CD4-positive, CD25-positive, alpha-beta regulatory T cell (primary cell): Measurements from ENCODE around the gene IL16. TPM values are rescaled to one million over a fixed set of nuclear protein-coding genes. Genes with fewer than 3 reads are reported as not detected.
"Not testable (repeated sequence)": the region's sequence is repeated elsewhere in the genome, so short reads cannot be mapped to it uniquely, and the experiment has no call there.

ENCODE experiments used
- ATAC-seq, 2 donors: fragments of 150-1000 bp; cut with Tn5 transposase; one replicate each; pipeline ENCODE4 v1.10.0; 2021; ENCODE audit warnings: low read depth in 2 of 2, moderate number of reproducible peaks in 2 of 2, moderate library complexity in 1 of 2
- DNase-seq, 3 donors: peaks; one replicate each; pipeline versions ENCODE4 v3.0.0 to v3.0.0-alpha.2; 2012 to 2022; ENCODE audit warnings: mixed read lengths in 1 of 3
- H3K27ac ChIP-seq: one replicate; pipeline ENCODE4 v1.7.0; 2013; ENCODE audit warnings: mild to moderate bottlenecking, low read length; ENCODE audit not compliant: insufficient read depth, poor library complexity, severe bottlenecking
- H3K27me3 ChIP-seq: one replicate; pipeline ENCODE4 v1.7.0; 2013; ENCODE audit warnings: low read length; ENCODE audit not compliant: control insufficient read depth, insufficient read depth
- H3K36me3 ChIP-seq: one replicate; pipeline ENCODE4 v1.7.0; 2013; ENCODE audit warnings: mild to moderate bottlenecking, low read length, moderate library complexity; ENCODE audit not compliant: control insufficient read depth, insufficient read depth
- H3K4me1 ChIP-seq: 2 replicates; pipeline ENCODE4 v1.7.0; 2013; ENCODE audit warnings: mild to moderate bottlenecking, low read length; ENCODE audit not compliant: insufficient read depth, control insufficient read depth, poor library complexity, severe bottlenecking
- H3K4me3 ChIP-seq: one replicate; pipeline ENCODE4 v1.7.0; 2013; ENCODE audit warnings: low read depth, mild to moderate bottlenecking, low read length, moderate library complexity
- H3K9me3 ChIP-seq, 2 experiments: 1 replicate in 1 of 2; 2 replicates in 1 of 2; pipeline ENCODE4 v1.7.0; 2013; ENCODE audit warnings: low read length in 2 of 2, mild to moderate bottlenecking in 1 of 2, moderate library complexity in 1 of 2; ENCODE audit not compliant: control insufficient read depth in 2 of 2
- H3K27ac Mint-ChIP-seq, 3 donors: one replicate each; pipeline ENCODE4 v1.8.0; 2020 to 2022; ENCODE audit warnings: mild to moderate bottlenecking in 3 of 3, mixed read lengths in 3 of 3, moderate library complexity in 2 of 3
- H3K27me3 Mint-ChIP-seq: one replicate; pipeline ENCODE4 v1.8.0; 2022; ENCODE audit warnings: mild to moderate bottlenecking, mixed read lengths
- H3K36me3 Mint-ChIP-seq: one replicate; pipeline ENCODE4 v1.8.0; 2020; ENCODE audit warnings: mixed read lengths
- H3K4me1 Mint-ChIP-seq, 4 donors: one replicate each; pipeline ENCODE4 v1.8.0; 2020 to 2022; ENCODE audit warnings: mixed read lengths in 4 of 4, mild to moderate bottlenecking in 1 of 4
- H3K4me3 Mint-ChIP-seq, 4 donors: one replicate each; pipeline ENCODE4 v1.8.0; 2020 to 2022; ENCODE audit warnings: mild to moderate bottlenecking in 4 of 4, mixed read lengths in 4 of 4, moderate library complexity in 3 of 4
- H3K9me3 Mint-ChIP-seq, 7 donors: one replicate each; pipeline ENCODE4 v1.8.0; 2020 to 2022; ENCODE audit warnings: mixed read lengths in 7 of 7, mild to moderate bottlenecking in 3 of 7, moderate library complexity in 2 of 7
- polyA plus RNA-seq, 4 donors: library from polyadenylated mRNA; unstranded; fragments of 300-500 nt; fragmentation: Illumina TruSeq; gene quantifications; one replicate each; pipeline ENCODE4 v1.2.3, GENCODE V29; 2021
- total RNA-seq: library from RNA; stranded (reverse); gene quantifications from one replicate; pipeline ENCODE4 v1.2.3, GENCODE V29; 2022

Gene IL16
- total and polyA plus RNA-seq, 5 donors from 2014 or later, result 141 to 317 (median 264) TPM

DNA sequence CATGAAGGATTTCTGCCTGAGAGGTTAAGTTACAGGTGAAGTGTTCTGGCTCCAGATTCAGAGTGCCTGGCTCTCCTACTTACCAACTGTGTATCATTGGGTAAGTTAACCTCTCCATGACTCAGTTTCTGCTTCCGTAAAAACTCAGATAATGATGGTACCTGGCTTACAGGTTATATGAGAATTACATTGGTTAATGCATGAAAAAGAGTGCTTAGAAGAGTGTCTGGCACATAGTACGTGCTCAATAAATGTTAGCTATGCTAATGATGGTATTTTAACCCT is 38.8 kb upstream of the IL16 start:
- Histone ChIP-seq H3K4me1 (peaks cover 5% of the 10 kb centered on the region), H3K27me3 (no peaks in the 10 kb centered on the region), H3K27ac (no peak overlapping the region), H3K36me3 (no peaks in the 10 kb centered on the region), H3K9me3 (no peaks in the 10 kb centered on the region), H3K4me3 (no peak overlapping the region)
- DNase-seq (no peak), ATAC-seq (no peak)
- H3K27ac Mint-ChIP-seq, result no peak overlapping the region
- H3K4me3 Mint-ChIP-seq, result no peak overlapping the region
- peaks cover 0 to 16% (median 6%) of the 10 kb centered on the region in 4 donors for H3K4me1 Mint-ChIP-seq
- no peaks in the 10 kb centered on the region for H3K36me3 Mint-ChIP-seq
- H3K9me3 Mint-ChIP-seq, result peaks cover 0 to 2% (median 0%) of the 10 kb centered on the region in 7 donors
- H3K27me3 Mint-ChIP-seq, result peaks cover 6% of the 10 kb centered on the region

DNA sequence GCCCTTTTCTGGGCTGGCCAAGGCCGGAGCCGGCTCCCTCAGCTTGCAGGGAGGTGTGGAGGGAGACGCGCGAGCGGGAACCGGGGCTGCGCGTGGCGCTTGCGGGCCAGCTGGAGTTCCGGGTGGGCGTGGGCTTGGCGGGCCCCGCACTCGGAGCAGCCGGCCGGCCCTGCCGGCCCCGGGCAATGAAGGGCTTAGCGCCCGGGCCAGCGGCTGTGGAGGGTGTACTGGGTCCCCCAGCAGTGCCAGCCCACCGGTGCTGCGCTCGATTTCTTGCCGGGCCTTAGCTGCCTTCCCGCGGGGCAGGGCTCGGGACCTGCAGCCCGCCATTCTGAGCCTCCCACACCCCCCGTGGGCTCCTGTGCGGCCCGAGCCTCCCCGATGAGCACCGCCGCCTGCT is 38.1 kb upstream of the IL16 start:
- peaks cover 0 to 16% (median 6%) of the 10 kb centered on the region in 4 donors for H3K4me1 Mint-ChIP-seq
- H3K4me3 Mint-ChIP-seq, DNase-seq: not testable (repeated sequence)

DNA sequence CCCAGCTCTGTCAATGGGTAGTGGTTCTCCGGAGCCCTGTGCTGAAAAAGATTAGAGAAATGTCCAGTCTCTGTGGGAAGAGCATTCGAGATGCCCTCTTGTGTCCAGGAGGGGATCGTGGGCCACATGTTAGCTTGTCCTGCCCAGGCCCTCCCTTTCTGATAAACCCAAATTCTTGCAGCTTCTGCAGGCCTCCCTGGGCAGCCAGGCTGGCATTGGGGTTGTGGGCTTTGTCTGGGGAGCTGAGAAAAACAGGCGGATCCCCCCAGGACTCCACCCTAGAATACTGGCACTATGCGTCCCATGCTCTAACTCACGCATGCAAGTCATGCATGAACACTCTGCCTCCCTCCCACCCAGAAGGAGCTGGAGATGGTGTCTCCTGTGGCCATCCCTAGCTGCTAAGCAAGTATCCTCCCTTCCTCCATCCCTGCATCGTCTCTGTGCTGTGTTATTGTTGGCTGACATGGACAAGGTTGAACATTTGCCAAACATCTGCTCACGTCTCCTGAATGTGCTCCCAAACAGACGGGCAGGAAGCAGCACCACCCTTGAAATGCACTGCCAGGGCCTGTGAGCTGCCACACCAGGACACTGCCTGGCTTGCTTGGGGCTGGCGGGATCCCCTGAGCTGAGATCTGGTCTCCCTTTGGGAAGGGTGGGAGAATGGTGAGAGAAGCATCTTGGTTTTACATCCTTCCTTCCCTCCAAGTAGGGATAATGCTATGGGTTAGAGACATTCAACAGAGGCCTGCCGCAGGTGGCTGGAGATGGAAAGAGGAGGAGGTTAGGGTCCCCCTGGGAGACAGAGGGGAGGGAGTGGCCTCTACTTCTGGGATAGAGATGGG is 36.1 kb upstream of the IL16 start:
- H3K4me3 Mint-ChIP-seq, result no peak overlapping the region
- H3K4me1 Mint-ChIP-seq, result peaks cover 0 to 16% (median 5%) of the 10 kb centered on the region in 4 donors
- peaks cover 6% of the 10 kb centered on the region for H3K27me3 Mint-ChIP-seq
- no peak for DNase-seq
- H3K9me3 Mint-ChIP-seq, result peaks cover 0 to 2% (median 0%) of the 10 kb centered on the region in 7 donors
- H3K36me3 ChIP-seq, result no peaks in the 10 kb centered on the region
- H3K4me1 ChIP-seq, result peaks cover 5% of the 10 kb centered on the region
- no peak overlapping the region for H3K27ac ChIP-seq
- H3K27me3 ChIP-seq, result no peaks in the 10 kb centered on the region
- no peaks in the 10 kb centered on the region for H3K36me3 Mint-ChIP-seq
- ATAC-seq, result no peak
- H3K4me3 ChIP-seq, result no peak overlapping the region
- H3K9me3 ChIP-seq, result no peaks in the 10 kb centered on the region
- H3K27ac Mint-ChIP-seq, result peak overlapping the region in 1 of 3 donors; percentile 54

More for the DNA sequence above, 38.1 kb upstream of the IL16 start:
- not testable (repeated sequence) for ATAC-seq, H3K27ac Mint-ChIP-seq, H3K36me3 ChIP-seq, H3K4me3 ChIP-seq, H3K4me1 ChIP-seq, H3K27me3 Mint-ChIP-seq, H3K27me3 ChIP-seq, H3K27ac ChIP-seq, H3K9me3 Mint-ChIP-seq, H3K36me3 Mint-ChIP-seq, H3K9me3 ChIP-seq

DNA sequence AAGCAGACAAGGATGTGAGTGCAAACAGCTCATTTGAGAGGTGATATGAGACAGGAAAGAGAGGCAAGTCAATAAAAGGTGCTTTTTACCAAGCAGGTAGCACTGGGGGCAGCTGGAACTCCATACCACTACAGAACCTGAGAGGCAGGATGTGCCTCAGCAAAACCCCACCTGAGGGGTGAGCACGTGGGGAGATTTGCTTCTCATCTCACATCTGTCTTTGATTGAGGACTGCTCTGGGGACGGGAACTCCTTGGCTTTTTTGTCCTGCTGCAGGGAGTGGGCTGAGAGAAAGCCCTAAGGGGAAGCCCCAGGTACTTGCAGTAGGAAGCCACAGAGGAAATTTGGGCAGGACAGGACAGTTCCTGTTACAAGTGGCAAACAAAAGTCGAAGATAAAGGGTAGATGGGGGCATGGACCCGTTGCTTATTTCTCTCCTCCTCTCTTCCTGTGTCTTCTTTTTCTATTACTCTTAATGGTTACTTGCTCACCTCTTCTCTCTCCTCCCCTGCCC is 35.5 kb upstream of the IL16 start:
- DNase-seq (peak in 1 of 3 donors; percentile 66), ATAC-seq (no peak)
- Mint-ChIP-seq H3K27ac (peak overlapping the region in 1 of 3 donors; percentile 24), H3K36me3 (no peaks in the 10 kb centered on the region), H3K27me3 (peaks cover 6% of the 10 kb centered on the region), H3K9me3 (peaks cover 0 to 2% (median 0%) of the 10 kb centered on the region in 7 donors), H3K4me1 (peaks cover 0 to 16% (median 4%) of the 10 kb centered on the region in 4 donors), H3K4me3 (peak overlapping the region in 1 of 4 donors; percentile 53)
- Histone ChIP-seq H3K4me3 (no peak overlapping the region), H3K27me3 (no peaks in the 10 kb centered on the region), H3K27ac (no peak overlapping the region), H3K4me1 (peaks cover 5% of the 10 kb centered on the region), H3K9me3 (no peaks in the 10 kb centered on the region), H3K36me3 (no peaks in the 10 kb centered on the region)

DNA sequence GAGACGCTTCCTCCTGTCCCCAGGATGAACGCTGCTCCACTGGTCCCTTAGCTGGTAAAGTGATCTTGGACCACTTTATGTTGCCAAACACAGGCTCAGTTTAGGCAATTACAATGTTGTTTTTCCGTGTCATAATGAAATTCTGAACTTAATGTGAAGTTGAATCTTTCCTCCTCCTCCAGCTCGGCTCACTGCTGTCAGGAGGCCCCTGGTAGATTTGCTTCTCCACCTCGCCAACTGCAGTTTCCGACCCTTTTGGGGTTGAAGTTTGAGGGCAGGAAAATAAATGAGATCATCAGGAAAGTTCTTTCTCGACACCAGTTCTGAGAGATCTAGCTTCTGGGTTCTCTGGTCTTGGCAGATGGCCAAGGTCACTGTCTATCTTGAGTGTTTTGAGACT is 34.8 kb upstream of the IL16 start:
- no peak overlapping the region for H3K4me3 ChIP-seq
- no peaks in the 10 kb centered on the region for H3K36me3 Mint-ChIP-seq
- peaks cover 6% of the 10 kb centered on the region for H3K27me3 Mint-ChIP-seq
- peaks cover 0 to 16% (median 4%) of the 10 kb centered on the region in 4 donors for H3K4me1 Mint-ChIP-seq
- peaks cover 0 to 2% (median 0%) of the 10 kb centered on the region in 7 donors for H3K9me3 Mint-ChIP-seq
- no peak overlapping the region for H3K4me3 Mint-ChIP-seq
- H3K36me3 ChIP-seq, result no peaks in the 10 kb centered on the region
- H3K27me3 ChIP-seq, result no peaks in the 10 kb centered on the region
- DNase-seq, result no peak
- H3K9me3 ChIP-seq, result no peaks in the 10 kb centered on the region
- no peak overlapping the region for H3K27ac ChIP-seq
- no peak overlapping the region for H3K27ac Mint-ChIP-seq
- peaks cover 5% of the 10 kb centered on the region for H3K4me1 ChIP-seq
- ATAC-seq, result no peak

DNA sequence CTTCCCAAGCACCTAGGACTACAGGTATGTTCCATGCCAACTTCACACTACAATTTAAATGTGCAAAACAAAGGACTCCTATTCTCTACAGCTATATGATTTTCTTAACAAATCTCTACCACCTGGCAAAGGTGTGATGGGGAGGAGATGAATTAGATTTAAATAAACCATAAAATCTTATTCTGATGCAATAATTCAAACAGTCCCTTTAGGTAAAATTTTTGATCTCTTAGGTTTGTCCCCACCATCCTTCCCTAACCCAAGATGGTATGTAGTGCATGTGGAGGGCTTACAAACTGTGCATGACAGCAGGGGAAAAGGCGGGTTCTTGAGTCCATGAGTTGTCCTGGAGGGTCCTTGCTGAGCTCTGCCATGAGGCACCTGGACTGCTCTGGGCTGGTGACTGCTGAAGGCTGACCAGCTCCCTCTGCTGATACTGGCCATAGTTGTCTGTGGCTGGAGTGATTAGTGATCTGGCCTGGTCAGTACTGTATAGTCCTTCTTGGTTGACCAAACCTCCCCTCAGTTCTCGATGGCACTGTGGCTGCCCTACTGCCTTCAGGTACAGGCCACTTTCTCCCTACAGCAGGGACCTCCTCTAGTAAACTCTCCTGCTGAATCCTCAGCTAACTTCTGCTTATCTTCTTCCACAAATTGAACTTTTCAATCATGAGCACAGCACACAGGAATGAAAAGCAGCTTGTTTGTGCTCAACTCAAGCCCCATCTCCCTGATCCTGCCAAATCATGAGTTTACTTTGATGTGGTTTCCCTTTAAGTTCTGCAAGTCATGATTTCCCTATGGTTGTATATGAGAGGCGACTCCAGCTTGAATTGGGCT is 32.5 kb upstream of the IL16 start:
- no peak overlapping the region for H3K4me3 Mint-ChIP-seq
- H3K4me1 Mint-ChIP-seq, result peaks cover 0 to 24% (median 8%) of the 10 kb centered on the region in 4 donors
- Histone ChIP-seq H3K4me3 (no peak overlapping the region), H3K27ac (no peak overlapping the region), H3K4me1 (peaks cover 5% of the 10 kb centered on the region), H3K36me3 (no peaks in the 10 kb centered on the region), H3K27me3 (no peaks in the 10 kb centered on the region), H3K9me3 (no peaks in the 10 kb centered on the region)
- no peak overlapping the region for H3K27ac Mint-ChIP-seq
- no peak for ATAC-seq
- H3K9me3 Mint-ChIP-seq, result peaks cover 0 to 2% (median 0%) of the 10 kb centered on the region in 7 donors
- H3K36me3 Mint-ChIP-seq, result no peaks in the 10 kb centered on the region
- DNase-seq, result peak in 1 of 3 donors; percentile 56
- peaks cover 6% of the 10 kb centered on the region for H3K27me3 Mint-ChIP-seq

DNA sequence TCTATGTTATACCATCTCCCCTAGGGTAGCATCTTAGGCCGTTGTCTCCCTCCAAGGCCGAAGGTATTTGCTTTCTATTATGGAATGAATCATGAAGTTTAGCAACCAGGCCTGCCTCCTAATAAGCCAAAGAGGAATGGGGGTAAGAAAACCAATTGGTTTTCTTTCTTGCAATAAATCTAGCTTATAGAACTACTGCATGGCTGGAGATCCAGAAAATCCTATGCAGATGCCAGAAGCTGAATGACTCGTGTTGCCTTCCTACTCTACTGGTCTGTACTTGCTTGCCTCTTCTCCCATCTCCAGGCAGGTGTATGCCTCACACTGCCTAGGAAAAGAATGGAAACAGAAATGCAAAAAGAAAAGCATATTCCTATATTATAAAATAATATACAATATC is 31.1 kb upstream of the IL16 start:
- H3K27me3 Mint-ChIP-seq, result peaks cover 6% of the 10 kb centered on the region
- Histone ChIP-seq H3K27me3 (no peaks in the 10 kb centered on the region), H3K36me3 (no peaks in the 10 kb centered on the region), H3K4me1 (peaks cover 5% of the 10 kb centered on the region), H3K27ac (no peak overlapping the region), H3K9me3 (no peaks in the 10 kb centered on the region), H3K4me3 (no peak overlapping the region)
- H3K36me3 Mint-ChIP-seq, result no peaks in the 10 kb centered on the region
- H3K9me3 Mint-ChIP-seq, result peaks cover 0 to 1% (median 0%) of the 10 kb centered on the region in 7 donors
- H3K27ac Mint-ChIP-seq, result no peak overlapping the region
- H3K4me3 Mint-ChIP-seq, result no peak overlapping the region
- H3K4me1 Mint-ChIP-seq, result peaks cover 0 to 24% (median 8%) of the 10 kb centered on the region in 4 donors
- ATAC-seq, result no peak
- no peak for DNase-seq
